ENCODE results near the gene DUSP8.

DUSP8 gene

DNA sequence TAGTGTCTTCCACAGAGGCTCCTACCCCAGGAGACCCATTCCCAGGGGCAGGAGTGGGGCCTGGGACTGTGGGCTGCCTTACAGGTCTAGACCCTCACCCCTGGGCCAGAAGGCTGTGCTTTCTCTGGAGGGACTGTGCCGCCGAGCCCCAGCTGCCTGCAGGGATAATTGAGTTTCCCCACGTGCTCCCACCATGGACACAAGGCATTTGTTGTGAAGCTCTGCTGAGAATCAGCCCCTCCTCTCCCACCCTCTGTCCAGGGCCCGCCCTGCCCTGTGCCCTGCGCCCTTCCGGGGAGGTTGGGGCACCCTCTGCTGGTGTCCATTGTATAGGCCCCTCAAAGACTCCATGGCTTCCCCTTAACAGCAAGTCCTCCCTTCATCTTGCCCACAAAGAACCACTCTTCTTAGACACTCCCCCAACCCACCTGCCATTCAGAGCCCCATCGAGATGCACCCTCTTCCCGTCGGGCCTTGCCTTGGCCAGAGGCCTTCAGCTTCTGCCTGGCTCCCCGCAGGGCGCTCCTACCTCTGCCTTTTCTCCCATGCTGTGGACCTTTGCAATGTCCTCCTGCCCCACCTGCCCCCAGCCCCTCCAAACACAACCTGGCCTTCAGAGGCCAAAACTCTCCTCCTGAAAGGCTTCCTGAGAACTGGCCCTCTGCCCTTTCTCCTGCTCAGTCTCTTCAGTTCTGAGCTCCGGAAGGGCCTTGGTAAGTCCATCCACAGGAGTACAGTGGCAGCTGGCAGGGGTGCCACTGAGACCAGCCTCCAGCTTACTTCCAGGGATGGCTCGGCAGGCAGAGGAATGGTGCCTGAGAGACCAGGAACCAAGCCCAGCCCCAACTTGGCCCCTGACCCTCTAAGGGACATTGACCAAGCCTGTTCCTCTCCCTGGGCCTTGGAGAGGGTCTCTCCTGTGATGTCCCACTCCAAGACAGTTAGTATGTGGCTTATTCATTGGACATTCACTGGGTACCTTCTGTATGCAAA is 22.4 kb downstream of the DUSP8 start:
- no peak for DNase-seq

DNA sequence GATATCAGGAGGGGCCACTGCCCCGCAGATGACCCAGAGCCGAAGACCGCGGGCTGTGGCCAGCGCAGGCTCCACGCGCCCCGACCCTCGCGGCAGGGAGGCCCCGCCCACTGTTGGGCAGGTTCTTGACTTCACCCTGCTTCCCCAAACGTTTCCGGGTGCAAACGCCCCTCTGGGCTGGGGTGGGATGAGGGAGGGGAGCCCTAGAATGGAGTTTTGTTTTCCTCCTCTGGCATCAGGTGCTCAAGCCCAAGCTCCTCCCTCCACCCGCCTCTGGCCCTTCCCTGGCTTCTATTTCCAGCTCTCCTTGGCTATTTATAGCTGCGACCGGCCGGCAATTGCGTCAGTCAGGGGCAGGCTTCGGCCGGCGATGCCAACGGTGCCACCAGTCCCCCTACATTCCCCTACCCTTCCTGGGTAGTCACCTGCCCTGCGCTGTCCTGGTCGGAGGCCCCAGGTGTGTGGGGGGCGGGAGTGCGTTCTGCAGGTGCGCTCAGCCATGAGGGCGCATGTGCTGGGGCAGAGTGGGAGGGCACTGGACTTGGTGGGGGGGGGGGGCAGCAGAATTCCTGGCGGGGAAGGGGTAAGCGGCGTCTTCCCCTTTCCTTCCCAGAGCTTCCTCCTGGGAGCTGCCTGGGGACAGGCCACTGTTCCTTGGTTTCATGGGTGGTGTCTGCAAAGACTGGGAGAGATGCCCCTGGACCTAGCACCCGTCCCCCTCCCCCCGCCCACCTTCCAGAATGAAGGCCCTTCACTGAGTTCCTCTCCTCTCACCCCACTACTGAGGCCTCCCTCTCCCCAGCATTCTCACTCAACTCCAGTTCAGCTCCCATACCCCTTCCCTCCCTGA is 23.6 kb downstream of the DUSP8 start:
- peak; percentile 51 for DNase-seq

DNA sequence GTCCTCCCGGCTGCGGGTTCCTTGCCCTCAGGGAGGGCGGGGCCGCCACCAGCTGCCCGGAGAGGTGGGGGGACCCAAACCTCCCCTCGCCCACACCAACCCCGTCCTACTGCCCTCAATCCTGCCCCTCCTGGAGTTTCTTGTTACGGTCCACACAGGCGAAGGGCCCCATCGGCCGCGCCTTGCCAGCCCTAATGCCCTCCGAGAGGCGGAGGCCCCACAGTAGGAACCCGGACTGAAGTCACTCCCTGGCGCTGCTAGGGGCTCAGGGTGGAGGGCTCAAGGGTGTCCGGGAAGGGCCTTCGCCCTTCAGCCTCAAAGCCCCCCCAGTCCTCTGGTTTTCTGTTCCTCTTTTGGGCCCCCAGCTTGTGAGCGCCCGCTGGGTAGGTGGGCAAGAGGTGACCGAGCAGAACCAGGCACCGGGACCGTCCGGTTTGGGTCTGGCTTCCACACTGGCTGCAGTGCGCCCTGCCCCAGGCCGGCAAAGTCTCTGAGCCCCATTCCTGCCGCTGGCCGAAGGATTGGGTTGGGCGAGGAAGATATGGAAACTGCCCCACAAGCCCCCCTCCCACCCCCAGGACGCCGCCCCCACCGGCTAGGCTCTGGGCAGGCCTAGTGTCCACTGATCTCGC is 24.5 kb downstream of the DUSP8 start:
- DNase-seq = no peak

DNA sequence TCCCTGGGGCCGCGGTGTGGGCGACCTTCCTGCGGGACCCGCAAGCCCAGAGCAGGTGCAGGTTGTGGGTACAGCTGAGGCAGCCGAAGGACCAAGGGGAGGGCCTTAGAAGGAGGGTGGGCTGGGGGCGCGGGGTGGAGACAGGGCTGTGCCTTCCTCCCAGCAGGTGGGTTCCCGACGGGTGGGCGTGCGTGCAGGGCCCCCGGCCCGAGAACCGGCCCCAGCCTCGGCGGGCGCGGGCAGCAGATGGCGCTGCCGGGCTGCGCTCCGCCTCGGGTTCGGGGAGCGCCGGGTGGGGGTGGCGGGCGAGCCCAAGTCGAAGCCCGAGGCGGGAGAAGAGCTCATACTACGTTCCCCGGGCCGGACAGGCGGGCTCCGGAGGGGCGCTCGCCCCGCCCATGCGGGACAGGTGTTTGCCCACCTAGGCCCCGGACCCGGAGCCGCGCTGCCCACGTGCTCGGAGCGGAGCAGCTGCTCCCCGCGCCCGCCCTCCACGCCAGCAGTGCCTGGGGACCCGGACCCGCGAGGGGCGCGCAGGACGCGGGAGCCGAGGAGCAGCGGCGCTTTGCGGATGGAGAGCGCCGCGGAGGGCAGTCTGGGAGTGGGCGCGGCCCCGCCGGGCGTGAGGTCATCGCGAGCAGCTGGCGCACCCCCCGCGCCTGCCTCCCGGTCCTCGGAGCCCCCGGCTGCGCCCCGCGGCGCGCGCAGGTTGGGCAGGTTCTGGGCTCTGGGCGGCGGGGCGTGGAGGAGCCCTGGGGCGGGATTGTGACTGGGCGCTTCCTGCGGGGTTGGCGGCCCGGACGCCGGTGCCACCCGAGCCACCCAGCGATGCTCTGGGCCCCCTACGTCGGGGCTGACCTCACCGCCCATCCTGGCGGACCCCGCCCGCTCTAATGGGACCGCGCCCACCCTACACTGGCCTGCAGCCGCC is 25.3 kb downstream of the DUSP8 start:
- DNase-seq = peak; percentile 31

DNA sequence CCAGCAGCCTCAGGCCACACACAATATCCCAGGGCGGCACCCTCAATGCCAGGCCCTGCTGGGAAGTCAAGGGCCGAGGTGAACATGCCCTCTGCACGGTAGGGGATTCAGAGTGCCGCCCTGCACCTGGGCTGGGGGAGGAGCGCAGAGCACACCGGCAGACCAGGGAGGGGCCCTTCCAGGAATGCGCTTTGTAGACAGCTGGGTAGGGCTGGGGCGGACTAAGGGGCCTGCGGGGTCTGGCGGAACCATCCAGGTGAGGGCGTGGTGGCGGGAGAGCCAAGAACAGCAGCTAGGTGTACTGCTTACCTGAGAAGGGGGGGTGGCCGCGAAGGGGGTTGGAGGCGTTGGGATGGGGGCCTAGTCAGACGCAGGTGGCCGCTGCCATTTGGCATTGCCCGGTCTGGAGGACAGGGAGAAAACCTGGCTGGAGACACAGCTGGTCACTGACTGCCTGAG is 26.0 kb downstream of the DUSP8 start:
- DNase-seq = no peak

DNA sequence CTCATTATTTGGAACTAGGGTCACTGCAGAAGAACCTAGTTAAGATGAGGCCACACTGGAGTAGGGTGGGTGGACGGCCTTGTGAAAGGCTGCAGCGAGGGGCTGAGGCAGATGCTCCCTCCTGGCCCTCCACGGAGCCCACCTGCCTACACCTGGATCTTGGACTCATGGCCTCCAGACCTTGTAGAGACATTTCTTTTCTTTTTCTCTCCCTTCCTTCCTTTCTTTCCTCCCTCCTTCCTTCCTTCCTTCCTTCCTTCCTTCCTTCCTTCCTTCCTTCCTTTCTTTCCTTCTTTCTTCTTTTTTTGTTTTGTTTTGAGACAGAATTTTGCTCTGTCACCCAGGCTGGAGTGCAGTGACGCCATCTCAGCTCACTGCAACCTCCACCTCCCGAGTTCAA is 26.6 kb downstream of the DUSP8 start:
- no peak for DNase-seq

DNA sequence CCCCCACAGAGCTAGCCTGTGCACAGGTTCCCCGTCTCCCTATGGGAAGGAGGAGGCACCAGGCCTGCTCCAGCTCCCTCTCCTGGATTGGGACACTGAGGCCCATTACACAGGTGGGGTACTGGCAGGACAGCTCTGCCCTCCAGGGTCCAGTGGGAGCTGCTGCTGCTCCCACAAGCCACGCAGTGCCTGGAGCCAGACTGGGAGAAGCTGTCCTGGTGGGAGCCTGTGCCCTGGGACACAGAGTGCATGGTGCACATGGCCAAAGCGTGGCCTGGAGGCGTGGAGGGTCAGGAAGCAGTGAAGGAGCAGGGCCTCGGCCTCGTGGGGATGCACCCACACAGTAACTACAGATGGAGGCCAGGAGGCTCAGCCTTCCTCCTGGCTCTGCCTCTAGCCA is 27.5 kb downstream of the DUSP8 start:
- no peak for DNase-seq

DNA sequence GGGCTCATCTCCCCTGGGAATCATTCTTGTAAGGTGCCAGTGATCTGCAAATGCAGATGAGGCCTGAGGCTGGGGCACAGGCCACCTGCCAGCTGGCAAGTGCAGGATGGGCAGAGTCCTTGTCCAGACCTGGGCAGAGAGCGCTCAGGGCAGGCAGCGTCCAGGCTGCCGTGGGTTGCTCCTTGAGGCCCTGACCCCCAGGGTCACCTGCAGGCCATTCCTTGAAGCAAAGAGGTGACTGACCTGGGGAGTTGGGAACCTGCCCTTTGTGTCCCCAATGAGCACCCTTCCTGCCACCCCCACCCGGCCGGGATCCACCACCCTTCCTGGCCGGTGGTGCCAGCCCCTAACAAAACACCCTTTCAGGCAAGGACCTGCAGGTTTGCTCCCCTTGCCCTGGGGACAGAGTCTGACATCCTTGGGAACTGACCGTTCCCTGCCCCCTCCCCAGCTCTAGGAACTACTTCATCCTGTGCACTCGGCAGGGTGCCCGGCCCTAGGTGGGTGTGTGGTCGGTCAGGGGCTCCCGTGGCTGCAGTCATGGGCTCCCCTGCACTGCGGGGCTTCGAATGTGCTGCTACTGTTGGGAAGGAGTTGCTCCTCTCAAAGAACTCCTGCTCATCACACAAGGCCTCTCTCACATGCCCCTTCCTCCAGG is 28.3 kb downstream of the DUSP8 start:
- no peak for DNase-seq

DNA sequence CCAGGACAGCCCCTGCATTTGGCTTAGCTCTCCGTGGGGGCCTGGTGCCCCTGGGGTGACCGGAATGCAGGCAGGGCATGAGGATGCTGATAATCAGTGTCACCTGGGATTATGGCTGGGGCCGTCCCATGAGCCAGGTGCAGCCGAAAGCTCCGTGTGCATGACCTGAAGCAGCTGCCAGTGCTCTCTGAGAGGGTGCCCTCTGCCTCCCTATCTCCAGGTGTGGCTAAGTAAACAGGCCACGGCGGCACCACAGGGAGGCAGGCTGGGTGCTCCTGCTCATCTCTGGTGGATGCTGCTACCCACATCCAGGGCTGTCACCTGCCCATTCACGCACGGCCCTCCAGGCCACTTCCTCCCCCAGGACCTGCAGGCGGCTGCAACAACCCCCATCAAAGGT is 29.8 kb downstream of the DUSP8 start:
- DNase-seq = no peak

DNA sequence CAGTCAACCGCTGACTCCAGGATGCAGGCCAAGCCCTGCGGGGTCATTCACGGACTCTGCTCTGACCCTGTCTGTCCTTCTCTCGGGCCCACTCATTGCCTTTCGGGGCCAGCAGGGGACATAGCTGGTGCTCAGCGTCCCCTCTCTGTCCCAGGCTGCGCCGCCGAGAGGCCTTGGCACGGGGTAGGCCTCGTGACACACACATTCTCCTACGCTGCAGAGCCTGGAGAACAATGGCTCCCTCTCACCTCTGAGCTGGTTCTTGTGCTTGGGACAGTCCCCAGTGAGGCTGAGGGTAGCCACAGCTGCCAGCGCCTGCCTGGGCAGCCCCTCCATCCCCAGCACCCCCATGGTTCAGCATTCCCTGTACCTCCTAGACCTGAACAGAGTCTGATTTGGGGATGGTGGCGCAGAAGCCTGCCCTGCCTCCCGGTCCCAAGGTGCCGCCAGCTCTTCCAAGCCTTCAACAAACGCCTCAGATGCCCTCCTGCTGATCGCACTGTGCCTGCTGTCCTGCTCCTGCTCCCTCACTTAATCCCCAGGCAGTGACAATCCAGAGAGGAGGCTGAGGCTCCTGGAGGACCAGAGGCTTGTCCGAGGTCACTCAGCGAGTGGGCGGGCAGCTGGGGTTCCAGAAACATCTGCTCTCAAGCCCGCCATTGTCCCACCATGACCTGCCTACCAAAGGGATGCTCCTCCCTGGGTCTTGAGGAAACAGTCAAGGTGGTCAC is 30.4 kb downstream of the DUSP8 start:
- no peak for DNase-seq

DNA sequence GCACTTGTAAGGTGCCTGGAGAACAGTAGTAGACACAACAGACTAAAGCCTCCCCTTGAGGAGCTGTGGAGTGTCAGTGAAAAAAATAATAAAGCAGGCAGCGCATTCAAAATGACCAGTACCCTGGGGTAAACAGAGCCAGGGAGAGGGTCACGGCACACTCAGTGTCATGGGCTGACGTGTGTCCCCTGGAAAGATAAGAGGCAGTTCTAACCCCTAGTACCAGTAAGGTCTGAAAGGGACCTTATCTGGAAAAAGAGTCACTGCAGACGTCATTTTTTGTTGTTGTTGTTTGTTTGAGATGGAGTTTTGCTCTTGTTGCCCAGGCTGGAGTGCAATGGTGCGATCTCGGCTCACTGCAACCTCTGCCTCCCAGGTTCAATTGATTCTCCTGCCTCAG is 32.0 kb downstream of the DUSP8 start:
- no peak for DNase-seq

DNA sequence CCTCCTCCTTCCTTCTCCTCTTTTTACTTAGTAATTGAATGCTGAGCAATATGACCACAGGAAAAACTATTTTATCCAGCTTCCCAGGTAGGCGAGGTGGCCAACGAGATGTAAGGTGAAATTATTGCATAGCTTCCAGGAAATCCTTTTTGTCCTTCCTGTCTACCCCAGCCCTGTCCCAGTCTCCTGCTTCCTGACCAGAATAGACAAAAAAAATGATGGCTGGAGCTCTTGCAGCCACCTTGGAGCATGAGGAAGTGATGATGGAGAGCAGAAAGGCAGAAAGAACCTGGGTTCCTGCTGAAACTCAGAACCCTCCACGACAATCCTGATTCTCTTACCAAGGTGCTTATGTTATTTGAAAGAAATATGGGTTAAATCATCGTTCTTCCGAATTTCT is 33.9 kb downstream of the DUSP8 start:
- no peak for DNase-seq

DNA sequence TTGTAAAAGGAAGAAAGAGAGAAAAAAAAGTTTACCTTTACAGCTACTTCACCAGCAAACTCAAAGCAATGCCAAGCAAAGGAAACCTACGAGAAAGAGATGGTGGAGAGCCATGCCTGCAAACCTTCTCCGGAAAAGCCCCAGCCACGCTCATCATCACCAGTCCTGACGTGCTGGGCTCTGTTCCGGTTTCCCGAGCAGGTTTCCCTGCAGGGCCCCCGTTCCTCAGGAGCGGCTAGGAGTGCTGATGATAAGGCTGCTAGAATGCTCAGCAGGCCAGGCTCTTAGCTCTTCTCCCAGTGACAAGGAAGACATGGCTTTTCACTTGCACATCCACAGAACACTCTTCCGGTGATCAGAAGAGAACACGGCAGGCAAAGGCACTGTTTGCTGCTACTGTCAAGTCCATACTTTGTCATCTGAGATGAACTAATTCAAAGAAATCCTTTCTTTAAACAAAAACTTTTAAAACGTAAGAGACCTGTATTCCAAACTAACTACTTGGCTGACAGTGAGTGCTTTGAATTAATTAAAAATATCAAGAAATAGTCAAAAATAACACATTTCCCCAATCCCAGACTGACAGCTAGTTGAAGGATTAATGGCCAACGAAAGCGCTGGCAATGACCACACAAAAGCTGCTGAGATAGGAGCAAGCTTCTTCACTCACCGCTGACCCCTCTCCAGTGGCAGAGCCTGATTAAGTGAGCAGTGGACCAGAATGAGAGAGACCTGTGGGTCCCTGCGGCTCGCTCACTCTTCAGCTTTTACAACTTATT is 35.8 kb downstream of the DUSP8 start:
- DNase-seq = no peak

DNA sequence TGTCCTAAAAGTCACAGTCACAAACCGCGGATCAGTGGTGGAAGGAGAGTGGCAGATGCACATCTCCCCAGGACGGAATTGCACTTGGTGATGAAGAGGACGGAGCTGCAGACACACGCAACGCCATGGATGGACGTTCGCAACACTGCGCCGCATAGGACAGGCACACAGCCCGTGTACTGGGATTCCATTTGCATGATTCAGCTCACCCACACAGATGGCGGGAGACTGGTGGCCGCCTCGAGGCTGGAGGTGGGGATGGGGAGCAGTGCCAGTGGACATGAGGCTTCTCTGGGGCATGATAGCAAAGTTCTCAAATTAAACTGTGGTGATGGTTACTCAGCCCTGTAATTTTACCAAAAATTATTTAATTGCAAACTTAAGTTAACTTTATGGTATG is 37.4 kb downstream of the DUSP8 start:
- DNase-seq = no peak

DNA sequence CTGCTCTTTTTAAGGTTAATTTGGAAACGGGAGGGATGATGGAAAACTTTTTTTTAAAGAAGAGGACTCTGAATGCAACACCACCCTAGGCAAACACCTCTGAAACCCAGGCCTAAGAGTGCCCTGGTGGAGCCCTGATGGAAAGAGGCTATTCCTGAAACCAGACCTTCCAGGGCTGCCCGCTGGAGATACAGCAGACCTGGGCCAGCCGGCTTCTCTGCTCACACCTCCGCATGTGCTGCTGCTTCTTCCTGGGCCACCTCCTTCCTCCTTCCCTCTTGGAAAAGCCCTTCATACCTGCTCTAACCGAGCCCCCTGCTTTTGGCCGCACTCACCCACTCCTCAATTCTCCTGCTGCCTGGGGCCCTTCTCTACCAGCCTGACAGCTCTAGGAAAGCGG is 37.9 kb downstream of the DUSP8 start:
- no peak for DNase-seq

DNA sequence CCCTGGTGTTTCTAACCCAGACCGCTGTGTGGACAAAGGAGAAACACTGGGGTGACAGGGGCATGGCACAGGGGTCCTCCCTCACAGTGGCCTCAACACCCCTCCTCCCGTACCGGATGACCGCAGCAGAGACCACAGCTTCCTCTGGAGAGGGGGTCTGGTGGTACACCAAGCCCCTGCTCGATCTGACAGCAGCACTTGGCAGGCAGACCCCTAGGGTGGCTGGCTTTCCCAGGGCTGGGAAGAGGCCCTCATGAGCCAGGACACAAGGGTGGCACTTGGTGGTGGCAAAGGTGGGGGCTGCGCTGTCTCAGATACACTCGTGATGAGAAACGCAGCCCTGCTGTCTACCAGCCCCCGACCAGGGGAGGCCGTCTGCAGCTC is 38.7 kb downstream of the DUSP8 start:
- no peak for DNase-seq

DNA sequence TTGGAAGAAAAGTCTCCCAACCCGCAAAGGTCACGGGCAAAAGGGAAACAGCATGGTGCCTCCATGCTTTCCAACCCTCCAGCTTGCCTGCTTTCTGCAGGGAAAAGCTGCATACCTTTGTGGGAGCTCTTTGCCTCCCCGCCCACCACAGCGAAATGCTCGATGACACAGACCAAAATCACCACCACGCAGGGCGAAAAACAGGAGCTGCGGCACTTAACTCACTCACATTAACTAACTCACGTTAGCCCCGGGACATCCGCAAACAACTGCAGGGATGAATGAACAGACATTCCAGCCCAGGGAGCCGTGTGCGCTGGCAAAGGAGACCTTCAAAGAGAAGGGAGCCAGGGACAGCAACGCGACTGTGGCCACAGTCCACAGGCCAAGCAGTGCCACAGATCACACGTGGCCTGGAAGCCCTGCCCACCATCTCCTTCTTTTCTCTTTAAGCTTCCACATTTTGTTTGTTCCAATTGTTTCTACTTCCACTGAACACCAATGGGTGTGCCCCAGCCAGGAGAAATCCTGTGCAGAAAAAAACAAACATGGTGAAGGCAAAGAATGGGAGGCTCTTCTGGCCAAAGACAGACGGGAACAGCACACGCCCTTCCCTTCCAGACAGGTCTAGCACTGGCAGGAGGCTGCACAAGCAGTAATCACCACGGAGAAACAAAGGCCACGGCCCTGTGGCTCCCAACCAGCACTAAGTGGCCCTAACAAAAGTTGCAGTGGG is 39.3 kb downstream of the DUSP8 start:
- no peak for DNase-seq

DNA sequence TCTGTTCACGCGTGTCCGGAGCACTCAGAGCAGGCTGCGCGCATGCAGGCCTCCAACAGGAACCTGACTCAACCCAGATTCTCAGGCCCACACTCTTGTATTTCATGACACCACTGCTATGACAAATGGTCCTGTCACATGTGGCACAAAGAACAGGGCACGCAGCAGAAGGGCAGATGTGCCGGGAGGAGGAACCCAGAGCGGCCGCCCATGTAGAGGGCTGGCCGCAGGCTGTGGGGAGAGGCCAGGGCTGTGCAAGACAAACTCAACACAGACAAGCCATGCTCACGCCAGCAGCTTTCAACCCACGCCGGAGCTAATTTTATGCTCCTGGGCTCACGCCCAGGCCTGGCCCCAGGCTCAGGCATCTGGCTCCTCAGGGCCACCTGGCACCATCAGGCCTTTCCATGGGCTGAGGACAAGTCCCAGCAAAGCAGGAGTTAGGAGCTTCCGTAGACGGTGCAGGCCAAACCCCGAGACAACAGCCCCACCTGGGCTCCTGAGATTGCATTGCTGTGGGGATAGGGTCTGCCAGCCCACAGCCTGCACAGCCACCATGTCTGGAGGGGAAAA is 40.0 kb downstream of the DUSP8 start:
- no peak for DNase-seq

Measured in fibroblast of skin of scalp (primary cell).